GM23338 (cell line): Measurements from ENCODE around the gene SMIM14. TPM values are rescaled to one million over a fixed set of nuclear protein-coding genes. Genes with fewer than 3 reads are reported as not detected.

Experiments
- ATAC-seq: fragments of 200-7000 bp; cut with Tn5 transposase; 3 replicates; pipeline ENCODE4 v1.9.1; 2020
- DNase-seq: peaks from one replicate; pipeline ENCODE4 v3.0.0-alpha.2; 2015; ENCODE audit warnings: low spot score
- H2AFZ ChIP-seq: fragments of 200-600 bp; sonication (generic); 2 replicates; pipeline ENCODE4 v1.8.0; 2016; ENCODE audit warnings: antibody characterized with exemption, mild to moderate bottlenecking, moderate library complexity
- H3F3A ChIP-seq: fragments of 200-600 bp; sonication (generic); replicated peaks from 2 replicates; pipeline ENCODE4 v1.8.0; 2017; ENCODE audit warnings: antibody characterized with exemption, mixed run types, low read depth
- H3K27ac ChIP-seq: fragments of 200-600 bp; sonication (generic); 2 replicates; pipeline ENCODE4 v1.6.1; 2016; ENCODE audit warnings: low read depth
- H3K27me3 ChIP-seq: fragments of 200-600 bp; sonication (generic); 2 replicates; pipeline ENCODE4 v1.8.0; 2016; ENCODE audit warnings: mild to moderate bottlenecking, mixed run types, moderate library complexity; ENCODE audit not compliant: insufficient read depth
- H3K36me3 ChIP-seq: fragments of 200-600 bp; sonication (generic); 2 replicates; pipeline ENCODE4 v1.8.0; 2016; ENCODE audit warnings: mild to moderate bottlenecking; ENCODE audit not compliant: insufficient read depth
- H3K4me1 ChIP-seq: fragments of 200-600 bp; sonication (generic); 2 replicates; pipeline ENCODE4 v1.8.0; 2016; ENCODE audit warnings: mild to moderate bottlenecking, moderate library complexity; ENCODE audit not compliant: insufficient read depth
- H3K4me2 ChIP-seq: fragments of 200-600 bp; sonication (generic); 2 replicates; pipeline ENCODE4 v1.7.1; 2017; ENCODE audit warnings: mixed run types
- H3K4me3 ChIP-seq: fragments of 200-600 bp; sonication (generic); 2 replicates; pipeline ENCODE4 v1.6.1; 2016; ENCODE audit warnings: mixed run types
- H3K79me2 ChIP-seq: fragments of 200-600 bp; sonication (generic); replicated peaks from 2 replicates; pipeline ENCODE4 v1.8.0; 2017; ENCODE audit warnings: mild to moderate bottlenecking; ENCODE audit not compliant: insufficient read depth
- H3K9me2 ChIP-seq: fragments of 200-600 bp; sonication (generic); 2 replicates; pipeline ENCODE4 v1.8.0; 2017; ENCODE audit not compliant: insufficient read depth
- H4K20me1 ChIP-seq: fragments of 200-600 bp; sonication (generic); replicated peaks from 2 replicates; pipeline ENCODE4 v1.8.0; 2017; ENCODE audit warnings: mild to moderate bottlenecking; ENCODE audit not compliant: insufficient read depth
- H3K27ac Mint-ChIP-seq: 2 replicates; pipeline ENCODE4 v1.8.0; 2020; ENCODE audit warnings: inconsistent platforms, mild to moderate bottlenecking, moderate library complexity, mixed read lengths
- H3K27me3 Mint-ChIP-seq: 3 replicates; pipeline ENCODE4 v1.8.0; 2022; ENCODE audit warnings: low read depth, mild to moderate bottlenecking, moderate library complexity, mixed read lengths, inconsistent platforms; ENCODE audit not compliant: insufficient read depth, poor library complexity
- H3K36me3 Mint-ChIP-seq: 3 replicates; pipeline ENCODE4 v1.8.0; 2021; ENCODE audit warnings: low read depth, mild to moderate bottlenecking, inconsistent platforms, moderate library complexity, mixed read lengths
- H3K4me1 Mint-ChIP-seq: 3 replicates; pipeline ENCODE4 v1.8.0; 2020; ENCODE audit warnings: mild to moderate bottlenecking, inconsistent platforms, mixed read lengths
- H3K4me3 Mint-ChIP-seq: 3 replicates; pipeline ENCODE4 v1.8.0; 2021; ENCODE audit warnings: moderate library complexity, mild to moderate bottlenecking, inconsistent platforms, mixed read lengths
- H3K9me3 Mint-ChIP-seq: 3 replicates; pipeline ENCODE4 v1.8.0; 2020; ENCODE audit warnings: moderate library complexity, mild to moderate bottlenecking, inconsistent platforms, mixed read lengths
- CREB1 ChIP-seq: fragments of 250-450 bp; sonication (Bioruptor Pico); IDR thresholded peaks from 2 replicates; pipeline ENCODE4 v1.5.0; 2020; ENCODE audit warnings: low read depth, mild to moderate bottlenecking, moderate library complexity
- EZH2phosphoT487 ChIP-seq: fragments of 200-600 bp; sonication (generic); IDR thresholded peaks from one replicate; pipeline ENCODE4 v1.8.1; 2018; ENCODE audit warnings: antibody characterized with exemption; ENCODE audit not compliant: unreplicated experiment
- POLR2AphosphoS5 ChIP-seq: IDR thresholded peaks from 2 replicates; pipeline ENCODE4 v1.6.1; 2016; ENCODE audit warnings: antibody characterized with exemption, low read depth
- STAT1 ChIP-seq: IDR thresholded peaks from one replicate; pipeline ENCODE4 v1.6.1; 2016; ENCODE audit warnings: antibody characterized with exemption; ENCODE audit not compliant: unreplicated experiment
- ZNF114 ChIP-seq: fragments of 250-450 bp; sonication (Bioruptor Pico); IDR thresholded peaks from 2 replicates; pipeline ENCODE4 v1.5.0; 2020; ENCODE audit warnings: mild to moderate bottlenecking, moderate library complexity
- polyA plus RNA-seq: library from polyadenylated mRNA; unstranded; fragments of >200 nt; fragmentation: Nextera tagmentation; extraction: Ambion mirVana; gene quantifications from 2 replicates; pipeline ENCODE4 v1.2.1, GENCODE V29; 2016
- total RNA-seq: library from RNA; depleted of rRNA; stranded (reverse); fragments of >200 nt; shearing (Covaris generic); gene quantifications from 2 replicates; pipeline ENCODE4 v1.2.3, GENCODE V29; 2014
- TF ChIP-seq, protein P1 (sequence below): IDR thresholded peaks from one replicate; pipeline ENCODE4 v1.6.1; 2018; ENCODE audit warnings: antibody characterized with exemption; ENCODE audit not compliant: unreplicated experiment
- TF ChIP-seq, protein P2 (sequence below): fragments of 250-450 bp; sonication (Bioruptor Pico); IDR thresholded peaks from 2 replicates; pipeline ENCODE4 v1.5.0; 2020; ENCODE audit warnings: mild to moderate bottlenecking, moderate library complexity
- TF ChIP-seq, protein P3 (sequence below): IDR thresholded peaks from 2 replicates; pipeline ENCODE4 v1.6.1; 2016; ENCODE audit warnings: antibody characterized with exemption
- TF ChIP-seq, protein P4 (sequence below), 2 experiments: fragments of 200-600 bp in 1 of 2; sonication (generic) in 1 of 2; conservative IDR thresholded peaks; 2 replicates each; pipeline versions ENCODE4 v1.5.1 to v1.6.1; 2016 to 2017; ENCODE audit warnings: antibody characterized with exemption in 2 of 2, low read depth in 2 of 2, mild to moderate bottlenecking in 2 of 2, moderate library complexity in 1 of 2

Gene SMIM14
- total and polyA plus RNA-seq, 2 experiments from 2014 or later: 29.0 to 52.6 TPM

DNA sequence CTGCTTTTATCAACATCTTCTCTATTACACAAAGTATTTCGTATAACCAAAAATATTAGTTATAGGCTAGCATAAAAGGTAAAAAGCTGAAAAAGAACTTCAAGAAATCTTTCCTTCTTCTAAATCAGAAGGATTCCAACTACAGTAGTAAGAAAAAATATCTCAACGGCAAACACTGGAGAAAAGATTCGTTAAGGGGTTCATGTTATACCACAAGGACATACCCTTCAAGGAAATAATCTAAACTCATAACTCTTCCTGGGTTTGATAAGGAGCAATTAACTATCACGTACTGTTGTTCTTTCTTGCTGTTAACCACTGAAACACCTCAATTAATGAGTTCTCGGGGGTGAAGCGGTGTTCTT is 1.5 kb downstream of the SMIM14 start (continued):
- TF ChIP-seq, protein P1, sequence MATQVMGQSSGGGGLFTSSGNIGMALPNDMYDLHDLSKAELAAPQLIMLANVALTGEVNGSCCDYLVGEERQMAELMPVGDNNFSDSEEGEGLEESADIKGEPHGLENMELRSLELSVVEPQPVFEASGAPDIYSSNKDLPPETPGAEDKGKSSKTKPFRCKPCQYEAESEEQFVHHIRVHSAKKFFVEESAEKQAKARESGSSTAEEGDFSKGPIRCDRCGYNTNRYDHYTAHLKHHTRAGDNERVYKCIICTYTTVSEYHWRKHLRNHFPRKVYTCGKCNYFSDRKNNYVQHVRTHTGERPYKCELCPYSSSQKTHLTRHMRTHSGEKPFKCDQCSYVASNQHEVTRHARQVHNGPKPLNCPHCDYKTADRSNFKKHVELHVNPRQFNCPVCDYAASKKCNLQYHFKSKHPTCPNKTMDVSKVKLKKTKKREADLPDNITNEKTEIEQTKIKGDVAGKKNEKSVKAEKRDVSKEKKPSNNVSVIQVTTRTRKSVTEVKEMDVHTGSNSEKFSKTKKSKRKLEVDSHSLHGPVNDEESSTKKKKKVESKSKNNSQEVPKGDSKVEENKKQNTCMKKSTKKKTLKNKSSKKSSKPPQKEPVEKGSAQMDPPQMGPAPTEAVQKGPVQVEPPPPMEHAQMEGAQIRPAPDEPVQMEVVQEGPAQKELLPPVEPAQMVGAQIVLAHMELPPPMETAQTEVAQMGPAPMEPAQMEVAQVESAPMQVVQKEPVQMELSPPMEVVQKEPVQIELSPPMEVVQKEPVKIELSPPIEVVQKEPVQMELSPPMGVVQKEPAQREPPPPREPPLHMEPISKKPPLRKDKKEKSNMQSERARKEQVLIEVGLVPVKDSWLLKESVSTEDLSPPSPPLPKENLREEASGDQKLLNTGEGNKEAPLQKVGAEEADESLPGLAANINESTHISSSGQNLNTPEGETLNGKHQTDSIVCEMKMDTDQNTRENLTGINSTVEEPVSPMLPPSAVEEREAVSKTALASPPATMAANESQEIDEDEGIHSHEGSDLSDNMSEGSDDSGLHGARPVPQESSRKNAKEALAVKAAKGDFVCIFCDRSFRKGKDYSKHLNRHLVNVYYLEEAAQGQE: no peak
- TF ChIP-seq POLR2AphosphoS5 (no peak), ZNF114 (CRISPR knock-in tag) (no peak)

DNA sequence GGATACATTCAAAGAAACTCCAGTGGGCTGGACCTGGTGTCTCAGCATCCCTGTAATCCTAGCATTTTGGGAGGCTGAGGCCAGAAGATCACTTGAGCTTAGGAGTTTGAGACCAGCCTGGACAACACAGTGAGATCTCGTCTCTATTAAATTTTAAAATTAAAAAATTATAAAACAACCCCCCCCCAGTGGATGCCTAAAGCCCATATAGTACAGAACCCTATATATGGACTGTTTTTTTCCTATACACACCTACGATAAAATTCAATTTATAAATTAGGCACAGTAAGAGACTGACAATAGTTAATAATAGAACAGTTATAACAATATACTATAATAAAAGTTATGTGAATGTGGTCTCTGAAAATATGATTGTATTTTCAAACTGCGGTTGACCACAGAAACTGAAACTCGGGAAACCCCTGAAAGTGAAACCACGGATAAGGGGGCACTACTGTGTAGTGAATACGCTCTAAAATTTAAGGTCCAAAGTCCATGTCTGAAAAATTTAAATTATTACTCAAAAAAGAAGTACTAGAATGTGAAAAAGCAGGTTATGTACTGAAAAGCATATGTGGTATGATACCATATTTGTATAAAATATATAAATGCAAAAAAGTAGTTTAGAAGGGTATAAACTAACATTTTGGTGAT is 2.0 kb downstream of the SMIM14 start:
- Histone ChIP-seq H3K36me3 (no peaks in the 10 kb centered on the region), H3K4me2 (peak overlapping the region; percentile 77), H3F3A (peaks cover 6% of the 10 kb centered on the region; the same call in 1 of the 2 replicates), H2AFZ (no peak overlapping the region), H3K9me2 (no peaks in the 10 kb centered on the region), H3K27ac (peak overlapping the region; percentile 98), H3K4me1 (peaks cover 42% of the 10 kb centered on the region), H3K27me3 (no peaks in the 10 kb centered on the region), H4K20me1 (no peaks in the 10 kb centered on the region), H3K4me3 (peak overlapping the region; percentile 66), H3K79me2 (peaks cover 38% of the 10 kb centered on the region)
- no peak for DNase-seq
- no peaks in the 10 kb centered on the region; the same call in 1 of the 3 replicates for H3K36me3 Mint-ChIP-seq
- peaks cover 56% of the 10 kb centered on the region for H3K4me1 Mint-ChIP-seq
- ATAC-seq: no peak
- peak overlapping the region; percentile 97 for H3K4me3 Mint-ChIP-seq
- H3K27ac Mint-ChIP-seq: peak overlapping the region; percentile 99; the same call in 1 of the 2 replicates
- H3K9me3 Mint-ChIP-seq: no peaks in the 10 kb centered on the region
- peaks cover 14% of the 10 kb centered on the region for H3K27me3 Mint-ChIP-seq
- TF ChIP-seq, protein P2, sequence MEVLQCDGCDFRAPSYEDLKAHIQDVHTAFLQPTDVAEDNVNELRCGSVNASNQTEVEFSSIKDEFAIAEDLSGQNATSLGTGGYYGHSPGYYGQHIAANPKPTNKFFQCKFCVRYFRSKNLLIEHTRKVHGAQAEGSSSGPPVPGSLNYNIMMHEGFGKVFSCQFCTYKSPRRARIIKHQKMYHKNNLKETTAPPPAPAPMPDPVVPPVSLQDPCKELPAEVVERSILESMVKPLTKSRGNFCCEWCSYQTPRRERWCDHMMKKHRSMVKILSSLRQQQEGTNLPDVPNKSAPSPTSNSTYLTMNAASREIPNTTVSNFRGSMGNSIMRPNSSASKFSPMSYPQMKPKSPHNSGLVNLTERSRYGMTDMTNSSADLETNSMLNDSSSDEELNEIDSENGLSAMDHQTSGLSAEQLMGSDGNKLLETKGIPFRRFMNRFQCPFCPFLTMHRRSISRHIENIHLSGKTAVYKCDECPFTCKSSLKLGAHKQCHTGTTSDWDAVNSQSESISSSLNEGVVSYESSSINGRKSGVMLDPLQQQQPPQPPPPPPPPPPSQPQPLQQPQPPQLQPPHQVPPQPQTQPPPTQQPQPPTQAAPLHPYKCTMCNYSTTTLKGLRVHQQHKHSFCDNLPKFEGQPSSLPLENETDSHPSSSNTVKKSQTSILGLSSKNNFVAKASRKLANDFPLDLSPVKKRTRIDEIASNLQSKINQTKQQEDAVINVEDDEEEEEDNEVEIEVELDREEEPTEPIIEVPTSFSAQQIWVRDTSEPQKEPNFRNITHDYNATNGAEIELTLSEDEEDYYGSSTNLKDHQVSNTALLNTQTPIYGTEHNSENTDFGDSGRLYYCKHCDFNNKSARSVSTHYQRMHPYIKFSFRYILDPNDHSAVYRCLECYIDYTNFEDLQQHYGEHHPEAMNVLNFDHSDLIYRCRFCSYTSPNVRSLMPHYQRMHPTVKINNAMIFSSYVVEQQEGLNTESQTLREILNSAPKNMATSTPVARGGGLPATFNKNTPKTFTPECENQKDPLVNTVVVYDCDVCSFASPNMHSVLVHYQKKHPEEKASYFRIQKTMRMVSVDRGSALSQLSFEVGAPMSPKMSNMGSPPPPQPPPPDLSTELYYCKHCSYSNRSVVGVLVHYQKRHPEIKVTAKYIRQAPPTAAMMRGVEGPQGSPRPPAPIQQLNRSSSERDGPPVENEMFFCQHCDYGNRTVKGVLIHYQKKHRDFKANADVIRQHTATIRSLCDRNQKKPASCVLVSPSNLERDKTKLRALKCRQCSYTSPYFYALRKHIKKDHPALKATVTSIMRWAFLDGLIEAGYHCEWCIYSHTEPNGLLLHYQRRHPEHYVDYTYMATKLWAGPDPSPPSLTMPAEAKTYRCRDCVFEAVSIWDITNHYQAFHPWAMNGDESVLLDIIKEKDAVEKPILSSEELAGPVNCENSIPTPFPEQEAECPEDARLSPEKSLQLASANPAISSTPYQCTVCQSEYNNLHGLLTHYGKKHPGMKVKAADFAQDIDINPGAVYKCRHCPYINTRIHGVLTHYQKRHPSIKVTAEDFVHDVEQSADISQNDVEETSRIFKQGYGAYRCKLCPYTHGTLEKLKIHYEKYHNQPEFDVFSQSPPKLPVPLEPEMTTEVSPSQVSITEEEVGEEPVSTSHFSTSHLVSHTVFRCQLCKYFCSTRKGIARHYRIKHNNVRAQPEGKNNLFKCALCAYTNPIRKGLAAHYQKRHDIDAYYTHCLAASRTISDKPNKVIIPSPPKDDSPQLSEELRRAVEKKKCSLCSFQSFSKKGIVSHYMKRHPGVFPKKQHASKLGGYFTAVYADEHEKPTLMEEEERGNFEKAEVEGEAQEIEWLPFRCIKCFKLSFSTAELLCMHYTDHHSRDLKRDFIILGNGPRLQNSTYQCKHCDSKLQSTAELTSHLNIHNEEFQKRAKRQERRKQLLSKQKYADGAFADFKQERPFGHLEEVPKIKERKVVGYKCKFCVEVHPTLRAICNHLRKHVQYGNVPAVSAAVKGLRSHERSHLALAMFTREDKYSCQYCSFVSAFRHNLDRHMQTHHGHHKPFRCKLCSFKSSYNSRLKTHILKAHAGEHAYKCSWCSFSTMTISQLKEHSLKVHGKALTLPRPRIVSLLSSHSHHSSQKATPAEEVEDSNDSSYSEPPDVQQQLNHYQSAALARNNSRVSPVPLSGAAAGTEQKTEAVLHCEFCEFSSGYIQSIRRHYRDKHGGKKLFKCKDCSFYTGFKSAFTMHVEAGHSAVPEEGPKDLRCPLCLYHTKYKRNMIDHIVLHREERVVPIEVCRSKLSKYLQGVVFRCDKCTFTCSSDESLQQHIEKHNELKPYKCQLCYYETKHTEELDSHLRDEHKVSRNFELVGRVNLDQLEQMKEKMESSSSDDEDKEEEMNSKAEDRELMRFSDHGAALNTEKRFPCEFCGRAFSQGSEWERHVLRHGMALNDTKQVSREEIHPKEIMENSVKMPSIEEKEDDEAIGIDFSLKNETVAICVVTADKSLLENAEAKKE (CRISPR knock-in tag): no peak
- TF ChIP-seq STAT1: no peak
- TF ChIP-seq, protein P3, sequence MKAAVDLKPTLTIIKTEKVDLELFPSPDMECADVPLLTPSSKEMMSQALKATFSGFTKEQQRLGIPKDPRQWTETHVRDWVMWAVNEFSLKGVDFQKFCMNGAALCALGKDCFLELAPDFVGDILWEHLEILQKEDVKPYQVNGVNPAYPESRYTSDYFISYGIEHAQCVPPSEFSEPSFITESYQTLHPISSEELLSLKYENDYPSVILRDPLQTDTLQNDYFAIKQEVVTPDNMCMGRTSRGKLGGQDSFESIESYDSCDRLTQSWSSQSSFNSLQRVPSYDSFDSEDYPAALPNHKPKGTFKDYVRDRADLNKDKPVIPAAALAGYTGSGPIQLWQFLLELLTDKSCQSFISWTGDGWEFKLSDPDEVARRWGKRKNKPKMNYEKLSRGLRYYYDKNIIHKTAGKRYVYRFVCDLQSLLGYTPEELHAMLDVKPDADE: no peak
- TF ChIP-seq CREB1: no peak
- TF ChIP-seq, protein P4, sequence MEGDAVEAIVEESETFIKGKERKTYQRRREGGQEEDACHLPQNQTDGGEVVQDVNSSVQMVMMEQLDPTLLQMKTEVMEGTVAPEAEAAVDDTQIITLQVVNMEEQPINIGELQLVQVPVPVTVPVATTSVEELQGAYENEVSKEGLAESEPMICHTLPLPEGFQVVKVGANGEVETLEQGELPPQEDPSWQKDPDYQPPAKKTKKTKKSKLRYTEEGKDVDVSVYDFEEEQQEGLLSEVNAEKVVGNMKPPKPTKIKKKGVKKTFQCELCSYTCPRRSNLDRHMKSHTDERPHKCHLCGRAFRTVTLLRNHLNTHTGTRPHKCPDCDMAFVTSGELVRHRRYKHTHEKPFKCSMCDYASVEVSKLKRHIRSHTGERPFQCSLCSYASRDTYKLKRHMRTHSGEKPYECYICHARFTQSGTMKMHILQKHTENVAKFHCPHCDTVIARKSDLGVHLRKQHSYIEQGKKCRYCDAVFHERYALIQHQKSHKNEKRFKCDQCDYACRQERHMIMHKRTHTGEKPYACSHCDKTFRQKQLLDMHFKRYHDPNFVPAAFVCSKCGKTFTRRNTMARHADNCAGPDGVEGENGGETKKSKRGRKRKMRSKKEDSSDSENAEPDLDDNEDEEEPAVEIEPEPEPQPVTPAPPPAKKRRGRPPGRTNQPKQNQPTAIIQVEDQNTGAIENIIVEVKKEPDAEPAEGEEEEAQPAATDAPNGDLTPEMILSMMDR (conservative IDR thresholded peaks at IDR 0.05; ENCODE audit: low read depth in 2 of 2): no peak
- TF ChIP-seq EZH2phosphoT487: no peak
